ENCODE data around the gene RTP5. TPM values are rescaled to one million over a fixed set of nuclear protein-coding genes. Genes with fewer than 3 reads are reported as not detected.

RTP5 gene
- total RNA-seq, 2 experiments from 2014 or later, result 0.30 to 0.36 TPM

DNA sequence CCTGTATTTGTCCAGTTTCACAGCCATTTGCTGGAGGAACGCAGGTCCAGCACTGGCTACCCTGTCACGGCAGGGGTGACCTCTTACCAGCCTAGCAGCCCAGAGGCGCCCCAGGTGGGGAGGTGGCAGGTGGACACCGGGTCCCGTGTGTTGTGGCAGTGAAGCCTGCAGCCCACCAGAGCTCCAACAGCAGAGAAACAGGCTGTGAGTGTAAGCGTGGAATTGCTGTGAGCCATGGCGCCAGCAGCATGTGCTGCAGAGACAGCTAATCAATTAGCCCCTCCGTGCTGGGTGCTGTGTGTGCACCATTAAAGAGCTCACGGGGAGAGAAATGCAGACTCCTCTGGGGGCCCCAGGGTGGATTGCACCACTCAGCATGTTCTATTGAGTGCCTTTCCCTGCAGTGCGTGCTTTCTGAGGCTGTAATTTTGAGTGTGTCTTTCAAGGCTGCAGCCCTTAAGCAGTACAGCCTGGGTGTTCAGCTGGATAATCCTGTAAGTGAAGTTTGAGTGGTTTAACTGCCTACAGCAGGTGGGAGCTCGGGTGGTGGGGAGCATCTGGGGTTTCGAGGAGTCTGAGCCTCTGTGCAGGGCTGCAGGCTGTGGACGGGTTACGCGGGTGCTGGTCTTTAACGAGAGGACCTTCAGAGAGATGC, 15.9 kb downstream of the RTP5 start:
- Mint-ChIP-seq H3K27me3 (no peaks in the 10 kb centered on the region), H3K4me3 (no peak overlapping the region), H3K4me1 (ENCODE audit: low read depth) (peaks cover 73% of the 10 kb centered on the region), H3K36me3 (ENCODE audit: low read depth) (peaks cover 63% of the 10 kb centered on the region), H3K27ac (peak overlapping the region; percentile 63), H3K9me3 (no peaks in the 10 kb centered on the region)
- DNase-seq (peak in 1 of 14 experiments; percentile 21), ATAC-seq (ENCODE audit: poor library complexity) (no peak)
- H3K4me1 ChIP-seq (ENCODE audit: insufficient read depth, low read length), result peaks cover 42% of the 10 kb centered on the region
- ChIA-PET POLR2A (interaction anchor here (1.2 kb wide), 1 partner anchor 183 kb away, joined by 4 read pairs; the partner anchor contains the start of gene ING5), CTCF (no interaction called here)
- intact Hi-C loops (cut with DNase I, micrococcal nuclease), result loop anchor here (10.0 kb wide), 2 partner anchors 181 to 1321 kb away; partner anchors contain the start of genes DUSP28 (in 1 of the 2), ING5 (in 1 of the 2) and RNPEPL1 (in 1 of the 2)
- no peak overlapping the region for H3K4me3 ChIP-seq (ENCODE audit: low read length)
- H3K27me3 ChIP-seq (ENCODE audit: control insufficient read depth in 1 of 2, insufficient read depth in 2 of 2, low read length in 2 of 2), result no peaks in the 10 kb centered on the region
- H3K9me3 ChIP-seq (ENCODE audit: control insufficient read depth in 1 of 2, insufficient read depth in 1 of 2, low read length in 2 of 2), result peaks cover 0 to 12% of the 10 kb centered on the region in 2 experiments
- H3K27ac ChIP-seq (ENCODE audit: low read depth in 1 of 2, low read length in 2 of 2), result no peak overlapping the region
- H3K36me3 ChIP-seq (ENCODE audit: insufficient read depth, low read length), result peaks cover 24% of the 10 kb centered on the region
- TF ChIP-seq, protein P1, sequence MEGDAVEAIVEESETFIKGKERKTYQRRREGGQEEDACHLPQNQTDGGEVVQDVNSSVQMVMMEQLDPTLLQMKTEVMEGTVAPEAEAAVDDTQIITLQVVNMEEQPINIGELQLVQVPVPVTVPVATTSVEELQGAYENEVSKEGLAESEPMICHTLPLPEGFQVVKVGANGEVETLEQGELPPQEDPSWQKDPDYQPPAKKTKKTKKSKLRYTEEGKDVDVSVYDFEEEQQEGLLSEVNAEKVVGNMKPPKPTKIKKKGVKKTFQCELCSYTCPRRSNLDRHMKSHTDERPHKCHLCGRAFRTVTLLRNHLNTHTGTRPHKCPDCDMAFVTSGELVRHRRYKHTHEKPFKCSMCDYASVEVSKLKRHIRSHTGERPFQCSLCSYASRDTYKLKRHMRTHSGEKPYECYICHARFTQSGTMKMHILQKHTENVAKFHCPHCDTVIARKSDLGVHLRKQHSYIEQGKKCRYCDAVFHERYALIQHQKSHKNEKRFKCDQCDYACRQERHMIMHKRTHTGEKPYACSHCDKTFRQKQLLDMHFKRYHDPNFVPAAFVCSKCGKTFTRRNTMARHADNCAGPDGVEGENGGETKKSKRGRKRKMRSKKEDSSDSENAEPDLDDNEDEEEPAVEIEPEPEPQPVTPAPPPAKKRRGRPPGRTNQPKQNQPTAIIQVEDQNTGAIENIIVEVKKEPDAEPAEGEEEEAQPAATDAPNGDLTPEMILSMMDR (IDR thresholded peaks at IDR 0.05), result no peak

DNA sequence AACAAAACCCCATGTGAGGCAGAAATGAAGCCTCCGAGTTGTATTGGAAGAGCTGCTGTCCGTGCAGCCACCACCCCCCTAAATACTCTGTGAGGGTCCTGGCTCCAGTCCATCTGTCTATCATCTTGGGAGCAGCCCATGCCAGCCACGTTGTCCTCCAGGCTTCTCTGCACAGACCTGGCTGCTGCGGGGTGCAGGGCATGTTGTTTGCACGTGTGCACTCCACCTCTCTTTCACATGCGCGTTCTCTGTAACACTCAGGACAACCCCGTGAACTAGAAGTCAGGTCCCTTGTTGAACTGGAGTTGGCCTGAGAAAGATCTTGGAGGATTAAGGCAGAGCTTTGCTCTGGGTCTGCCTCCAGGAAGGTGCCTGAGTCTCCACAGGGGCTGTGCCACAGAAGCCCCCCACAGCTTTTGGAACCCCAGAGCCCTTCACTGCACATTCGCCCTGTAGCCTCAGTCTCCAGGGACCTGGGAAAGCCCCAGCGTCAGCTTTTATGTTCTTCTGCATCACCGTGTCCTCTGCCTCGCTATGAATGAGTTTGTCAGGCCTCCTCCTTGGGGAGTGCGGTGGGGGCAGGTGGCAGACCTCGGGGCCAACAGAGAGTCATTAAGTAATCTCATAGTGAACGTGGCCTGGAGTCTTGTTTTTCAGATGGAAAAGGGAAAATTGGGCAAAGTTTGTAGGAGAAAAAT, 16.6 kb downstream of the RTP5 start:
- Mint-ChIP-seq H3K4me1 (ENCODE audit: low read depth) (peaks cover 69% of the 10 kb centered on the region), H3K27ac (peak overlapping the region; percentile 63), H3K36me3 (ENCODE audit: low read depth) (peaks cover 61% of the 10 kb centered on the region), H3K27me3 (no peaks in the 10 kb centered on the region), H3K9me3 (no peaks in the 10 kb centered on the region), H3K4me3 (peak overlapping the region; percentile 34)
- Histone ChIP-seq H3K27me3 (ENCODE audit: control insufficient read depth in 1 of 2, insufficient read depth in 2 of 2, low read length in 2 of 2) (no peaks in the 10 kb centered on the region), H3K9me3 (ENCODE audit: control insufficient read depth in 1 of 2, insufficient read depth in 1 of 2, low read length in 2 of 2) (peaks cover 0 to 12% of the 10 kb centered on the region in 2 experiments), H3K4me1 (ENCODE audit: insufficient read depth, low read length) (peaks cover 35% of the 10 kb centered on the region), H3K27ac (ENCODE audit: low read depth in 1 of 2, low read length in 2 of 2) (no peak overlapping the region), H3K4me3 (ENCODE audit: low read length) (no peak overlapping the region), H3K36me3 (ENCODE audit: insufficient read depth, low read length) (peaks cover 30% of the 10 kb centered on the region)
- DNase-seq (peak in 1 of 14 experiments; percentile 11), ATAC-seq (ENCODE audit: poor library complexity) (no peak)
- intact Hi-C loops (cut with DNase I, micrococcal nuclease), result loop anchor here (10.0 kb wide), 2 partner anchors 181 to 1321 kb away; partner anchors contain the start of genes DUSP28 (in 1 of the 2), ING5 (in 1 of the 2) and RNPEPL1 (in 1 of the 2)
- CTCF ChIA-PET, result no interaction called here
- POLR2A ChIA-PET, result no interaction called here
- TF ChIP-seq, protein P1 (IDR thresholded peaks at IDR 0.05), result no peak

DNA sequence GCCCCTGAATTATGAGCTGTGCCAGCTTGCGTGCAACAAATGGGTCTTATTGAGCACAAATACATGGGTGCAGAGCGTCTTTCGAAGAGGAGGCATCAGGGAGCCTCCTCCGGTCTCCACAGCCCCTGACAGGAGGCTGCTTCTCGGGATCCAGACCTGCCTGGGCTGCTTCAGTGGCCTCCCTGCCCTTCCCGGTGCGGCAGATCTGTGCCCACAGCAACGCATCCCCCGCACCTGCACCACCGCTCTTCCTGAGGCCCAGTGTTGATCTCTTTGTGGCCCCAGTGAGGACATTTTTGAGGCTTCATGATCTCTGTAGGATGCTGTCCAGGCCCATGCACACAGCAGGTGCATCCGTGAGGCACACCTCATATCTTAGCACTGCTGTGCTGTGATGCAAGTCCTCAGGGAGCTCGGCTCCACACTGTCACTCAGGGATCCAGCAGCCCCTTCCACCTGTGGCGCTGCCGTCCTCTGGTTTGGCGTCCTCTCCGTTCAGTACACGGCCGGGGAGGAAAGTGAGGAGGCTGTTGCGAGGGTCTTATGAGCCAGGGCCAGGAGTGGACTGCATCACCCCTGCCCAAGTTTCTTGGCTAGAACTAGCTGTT, 17.4 kb downstream of the RTP5 start:
- TF ChIP-seq, protein P1 (IDR thresholded peaks at IDR 0.05), result no peak
- DNase-seq (peak in 1 of 14 experiments; percentile 14), ATAC-seq (ENCODE audit: poor library complexity) (no peak)
- no peaks in the 10 kb centered on the region for H3K27me3 Mint-ChIP-seq
- H3K27ac Mint-ChIP-seq, result peak overlapping the region; percentile 63
- intact Hi-C loops (cut with DNase I, micrococcal nuclease), result loop anchor here (10.0 kb wide), 2 partner anchors 182 to 1322 kb away; partner anchors contain the start of genes DUSP28 (in 1 of the 2), ING5 (in 1 of the 2) and RNPEPL1 (in 1 of the 2)
- Histone ChIP-seq H3K27me3 (ENCODE audit: control insufficient read depth in 1 of 2, insufficient read depth in 2 of 2, low read length in 2 of 2) (no peaks in the 10 kb centered on the region), H3K36me3 (ENCODE audit: insufficient read depth, low read length) (peaks cover 36% of the 10 kb centered on the region), H3K4me3 (ENCODE audit: low read length) (no peak overlapping the region), H3K9me3 (ENCODE audit: control insufficient read depth in 1 of 2, insufficient read depth in 1 of 2, low read length in 2 of 2) (peaks cover 0 to 12% of the 10 kb centered on the region in 2 experiments), H3K4me1 (ENCODE audit: insufficient read depth, low read length) (peaks cover 26% of the 10 kb centered on the region), H3K27ac (ENCODE audit: low read depth in 1 of 2, low read length in 2 of 2) (no peak overlapping the region)
- H3K4me1 Mint-ChIP-seq (ENCODE audit: low read depth), result peaks cover 61% of the 10 kb centered on the region
- POLR2A ChIA-PET, result no interaction called here
- H3K9me3 Mint-ChIP-seq, result no peaks in the 10 kb centered on the region
- peak overlapping the region; percentile 34 for H3K4me3 Mint-ChIP-seq
- H3K36me3 Mint-ChIP-seq (ENCODE audit: low read depth), result peaks cover 54% of the 10 kb centered on the region
- CTCF ChIA-PET, result no interaction called here
